Neural crest cell (in vitro differentiated cells): Measurements from ENCODE around the gene CDKAL1. TPM values are rescaled to one million over a fixed set of nuclear protein-coding genes. Genes with fewer than 3 reads are reported as not detected.

ENCODE experiments used
- DNase-seq: peaks from one replicate; pipeline ENCODE4 v3.0.0; 2021; ENCODE audit warnings: low read depth, mixed read lengths, low spot score
- H3K27ac Mint-ChIP-seq: one replicate; pipeline ENCODE4 v1.8.0; 2021; ENCODE audit warnings: mild to moderate bottlenecking, mixed read lengths; ENCODE audit not compliant: unreplicated experiment
- H3K27me3 Mint-ChIP-seq: 2 replicates; pipeline ENCODE4 v1.8.0; 2021; ENCODE audit warnings: low read depth, mild to moderate bottlenecking, mixed read lengths
- H3K36me3 Mint-ChIP-seq: 2 replicates; pipeline ENCODE4 v1.8.0; 2021; ENCODE audit warnings: low read depth, mild to moderate bottlenecking, mixed read lengths
- H3K4me1 Mint-ChIP-seq: 2 replicates; pipeline ENCODE4 v1.8.0; 2021; ENCODE audit warnings: mixed read lengths
- H3K4me3 Mint-ChIP-seq: one replicate; pipeline ENCODE4 v1.8.0; 2021; ENCODE audit warnings: mild to moderate bottlenecking, mixed read lengths
- H3K9me3 Mint-ChIP-seq: 2 replicates; pipeline ENCODE4 v1.8.0; 2021; ENCODE audit warnings: mixed read lengths
- total RNA-seq: library from RNA; stranded (reverse); gene quantifications from 2 replicates; pipeline ENCODE4 v1.2.1, GENCODE V29; 2021
- TF ChIP-seq, protein P1 (sequence below): fragments of 200-600 bp; sonication (generic); conservative IDR thresholded peaks from 2 replicates; pipeline ENCODE4 v1.5.0; 2021; ENCODE audit warnings: antibody characterized with exemption, mild to moderate bottlenecking

Gene CDKAL1
- total RNA-seq, 1 donor from 2014 or later, result 25.4 TPM

DNA sequence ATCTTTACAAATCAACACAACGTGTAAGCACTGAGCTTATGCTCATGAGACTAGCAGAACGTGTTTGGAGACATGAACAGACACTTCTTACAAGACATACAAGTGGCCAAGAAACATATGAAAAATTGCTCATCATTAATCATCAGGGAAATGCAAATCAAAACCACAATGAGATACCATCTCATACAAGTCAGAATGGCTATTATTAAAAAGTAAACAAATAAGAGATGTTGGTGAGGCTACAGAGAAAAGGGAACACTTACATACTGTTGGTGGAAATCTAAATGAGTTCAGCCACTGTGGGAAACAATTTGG lies 731.4 kb downstream of the CDKAL1 start:
- DNase-seq, result no peak
- no peak overlapping the region for H3K27ac Mint-ChIP-seq
- H3K4me3 Mint-ChIP-seq, result no peak overlapping the region
- no peaks in the 10 kb centered on the region for H3K27me3 Mint-ChIP-seq
- TF ChIP-seq, protein P1, sequence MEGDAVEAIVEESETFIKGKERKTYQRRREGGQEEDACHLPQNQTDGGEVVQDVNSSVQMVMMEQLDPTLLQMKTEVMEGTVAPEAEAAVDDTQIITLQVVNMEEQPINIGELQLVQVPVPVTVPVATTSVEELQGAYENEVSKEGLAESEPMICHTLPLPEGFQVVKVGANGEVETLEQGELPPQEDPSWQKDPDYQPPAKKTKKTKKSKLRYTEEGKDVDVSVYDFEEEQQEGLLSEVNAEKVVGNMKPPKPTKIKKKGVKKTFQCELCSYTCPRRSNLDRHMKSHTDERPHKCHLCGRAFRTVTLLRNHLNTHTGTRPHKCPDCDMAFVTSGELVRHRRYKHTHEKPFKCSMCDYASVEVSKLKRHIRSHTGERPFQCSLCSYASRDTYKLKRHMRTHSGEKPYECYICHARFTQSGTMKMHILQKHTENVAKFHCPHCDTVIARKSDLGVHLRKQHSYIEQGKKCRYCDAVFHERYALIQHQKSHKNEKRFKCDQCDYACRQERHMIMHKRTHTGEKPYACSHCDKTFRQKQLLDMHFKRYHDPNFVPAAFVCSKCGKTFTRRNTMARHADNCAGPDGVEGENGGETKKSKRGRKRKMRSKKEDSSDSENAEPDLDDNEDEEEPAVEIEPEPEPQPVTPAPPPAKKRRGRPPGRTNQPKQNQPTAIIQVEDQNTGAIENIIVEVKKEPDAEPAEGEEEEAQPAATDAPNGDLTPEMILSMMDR, result no peak
- H3K36me3 Mint-ChIP-seq, result no peaks in the 10 kb centered on the region
- peaks cover 8% of the 10 kb centered on the region for H3K4me1 Mint-ChIP-seq
- no peaks in the 10 kb centered on the region for H3K9me3 Mint-ChIP-seq

DNA sequence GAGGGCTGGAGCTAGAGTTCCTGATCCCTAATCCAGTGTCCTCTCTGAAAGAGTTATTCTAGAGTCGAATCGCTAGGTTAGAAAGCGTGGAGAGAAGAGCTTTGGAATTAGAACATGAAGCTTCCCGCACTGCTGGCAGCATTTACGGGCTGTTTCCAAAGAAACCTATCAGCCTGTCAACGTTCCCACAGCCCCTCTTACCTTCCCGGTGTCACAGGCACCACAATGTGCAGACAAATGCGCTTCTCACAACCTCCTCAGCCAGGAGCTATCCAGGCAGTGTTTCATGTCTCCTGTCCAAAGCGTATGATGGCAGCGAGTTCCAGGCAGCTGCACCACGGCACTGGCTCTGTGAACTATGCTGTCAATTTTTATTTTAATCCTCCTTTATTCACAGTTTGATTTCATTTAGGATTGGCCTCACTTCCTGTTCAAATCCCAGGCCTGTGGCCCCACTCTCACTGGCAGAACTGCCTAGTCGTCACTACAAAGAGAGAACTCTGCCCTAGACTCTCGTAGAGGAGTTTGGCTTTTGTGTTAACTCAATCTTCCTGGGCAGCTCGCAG lies 736.5 kb downstream of the CDKAL1 start:
- Mint-ChIP-seq H3K4me3 (no peak overlapping the region), H3K36me3 (peaks cover 8% of the 10 kb centered on the region), H3K27me3 (no peaks in the 10 kb centered on the region), H3K27ac (peak overlapping the region; percentile 70), H3K9me3 (peaks cover 9% of the 10 kb centered on the region), H3K4me1 (peaks cover 16% of the 10 kb centered on the region)
- TF ChIP-seq, protein P1, result no peak
- no peak for DNase-seq

GRCh38 chr6:21271428-21272155 lies 737.3 kb downstream of the CDKAL1 start:
- TF ChIP-seq, protein P1, result peak; percentile 39
- no peak overlapping the region for H3K4me3 Mint-ChIP-seq
- H3K27ac Mint-ChIP-seq, result no peak overlapping the region
- peaks cover 9% of the 10 kb centered on the region for H3K9me3 Mint-ChIP-seq
- H3K36me3 Mint-ChIP-seq, result peaks cover 8% of the 10 kb centered on the region
- H3K27me3 Mint-ChIP-seq, result no peaks in the 10 kb centered on the region
- DNase-seq, result no peak
- peaks cover 16% of the 10 kb centered on the region for H3K4me1 Mint-ChIP-seq

DNA sequence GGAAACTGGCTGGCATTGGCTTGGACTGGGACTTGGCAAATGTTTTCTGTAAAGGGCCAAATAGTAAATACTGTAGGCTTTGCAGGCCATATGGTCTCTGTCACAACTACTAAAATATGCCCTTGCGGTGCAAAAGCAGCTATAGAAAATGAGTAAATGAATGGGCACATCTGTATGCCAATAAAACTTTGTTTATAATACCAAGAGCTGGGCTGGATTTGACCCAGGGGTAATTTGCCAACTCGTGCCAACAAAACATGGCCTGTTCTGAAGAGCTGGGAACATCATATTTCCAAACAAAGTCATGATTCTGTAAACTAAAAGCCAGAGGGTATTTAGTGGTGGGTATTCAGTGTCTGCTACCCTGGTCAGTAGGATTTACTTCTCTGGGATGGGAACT lies 739.2 kb downstream of the CDKAL1 start:
- no peak overlapping the region for H3K4me3 Mint-ChIP-seq
- peaks cover 12% of the 10 kb centered on the region for H3K9me3 Mint-ChIP-seq
- no peak overlapping the region for H3K27ac Mint-ChIP-seq
- DNase-seq, result no peak
- H3K36me3 Mint-ChIP-seq, result peaks cover 8% of the 10 kb centered on the region
- no peaks in the 10 kb centered on the region for H3K27me3 Mint-ChIP-seq
- peaks cover 28% of the 10 kb centered on the region for H3K4me1 Mint-ChIP-seq
- TF ChIP-seq, protein P1, result no peak

DNA sequence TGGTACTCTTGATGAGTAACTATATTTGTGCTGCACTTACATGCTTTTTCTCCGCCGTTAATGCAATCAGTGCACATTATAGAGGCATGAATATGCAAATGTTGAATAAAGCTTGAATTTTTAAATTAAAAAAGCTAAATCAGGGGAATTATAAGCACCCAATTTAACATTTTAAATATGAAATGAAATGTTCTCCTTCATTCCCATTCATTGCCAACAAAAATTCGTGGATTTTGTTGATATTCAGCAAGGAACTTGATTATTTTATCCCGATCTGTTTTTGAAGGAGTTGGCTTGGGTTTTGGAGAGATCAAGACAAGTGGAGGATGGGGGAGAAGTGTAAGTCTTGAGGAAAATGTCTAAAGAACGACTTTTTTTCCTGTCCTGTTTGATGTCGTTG lies 740.6 kb downstream of the CDKAL1 start:
- DNase-seq, result no peak
- Mint-ChIP-seq H3K36me3 (peaks cover 8% of the 10 kb centered on the region), H3K4me3 (no peak overlapping the region), H3K27me3 (no peaks in the 10 kb centered on the region), H3K27ac (no peak overlapping the region), H3K4me1 (peaks cover 30% of the 10 kb centered on the region), H3K9me3 (peaks cover 19% of the 10 kb centered on the region)
- TF ChIP-seq, protein P1, result no peak
